ENCODE data around the gene EXTL1.

EXTL1 gene

DNA sequence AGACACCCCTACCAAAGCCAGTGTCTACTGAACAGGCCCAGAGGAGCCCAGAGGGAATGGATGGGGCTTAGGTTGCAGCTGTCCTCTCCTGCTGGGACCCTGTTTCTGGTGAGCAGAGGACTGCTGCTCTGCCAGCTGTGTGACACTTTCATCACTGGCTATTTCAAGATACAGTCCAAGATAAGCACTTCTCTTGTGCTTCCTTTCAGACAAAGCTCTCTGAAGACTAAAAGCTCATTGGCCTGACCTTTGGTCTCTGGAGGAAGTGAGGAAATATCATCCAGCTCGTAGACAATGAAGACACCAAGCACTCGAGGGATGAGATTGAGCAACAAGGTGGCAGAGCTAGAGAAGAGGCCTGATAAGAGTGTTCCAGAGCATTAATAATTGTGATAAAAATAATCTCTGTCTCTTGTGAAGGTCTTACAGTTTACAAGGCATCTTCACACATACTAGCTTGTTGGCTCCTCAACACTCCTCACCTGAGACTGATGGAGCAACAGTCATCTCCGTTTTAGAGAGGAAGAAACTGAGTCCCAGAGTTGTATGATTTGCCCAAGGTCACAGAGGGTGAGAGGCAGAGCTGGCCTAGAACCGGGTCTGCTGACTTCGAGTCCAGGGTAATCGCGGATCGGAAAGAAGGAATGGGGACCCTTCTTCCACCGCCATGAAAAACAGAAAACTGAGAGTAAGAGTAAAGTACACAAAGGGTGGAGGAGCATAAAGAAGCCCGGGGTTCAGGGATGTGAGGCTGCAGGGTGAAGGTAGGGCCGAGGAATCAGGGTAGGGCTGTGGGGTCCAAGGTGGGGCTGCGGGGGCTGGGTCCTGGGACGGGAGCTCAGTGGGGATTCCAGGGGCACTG lies 24.4 kb upstream of the EXTL1 start:
- no peak for DNase-seq (ENCODE audit: low read depth in 3 of 3)

DNA sequence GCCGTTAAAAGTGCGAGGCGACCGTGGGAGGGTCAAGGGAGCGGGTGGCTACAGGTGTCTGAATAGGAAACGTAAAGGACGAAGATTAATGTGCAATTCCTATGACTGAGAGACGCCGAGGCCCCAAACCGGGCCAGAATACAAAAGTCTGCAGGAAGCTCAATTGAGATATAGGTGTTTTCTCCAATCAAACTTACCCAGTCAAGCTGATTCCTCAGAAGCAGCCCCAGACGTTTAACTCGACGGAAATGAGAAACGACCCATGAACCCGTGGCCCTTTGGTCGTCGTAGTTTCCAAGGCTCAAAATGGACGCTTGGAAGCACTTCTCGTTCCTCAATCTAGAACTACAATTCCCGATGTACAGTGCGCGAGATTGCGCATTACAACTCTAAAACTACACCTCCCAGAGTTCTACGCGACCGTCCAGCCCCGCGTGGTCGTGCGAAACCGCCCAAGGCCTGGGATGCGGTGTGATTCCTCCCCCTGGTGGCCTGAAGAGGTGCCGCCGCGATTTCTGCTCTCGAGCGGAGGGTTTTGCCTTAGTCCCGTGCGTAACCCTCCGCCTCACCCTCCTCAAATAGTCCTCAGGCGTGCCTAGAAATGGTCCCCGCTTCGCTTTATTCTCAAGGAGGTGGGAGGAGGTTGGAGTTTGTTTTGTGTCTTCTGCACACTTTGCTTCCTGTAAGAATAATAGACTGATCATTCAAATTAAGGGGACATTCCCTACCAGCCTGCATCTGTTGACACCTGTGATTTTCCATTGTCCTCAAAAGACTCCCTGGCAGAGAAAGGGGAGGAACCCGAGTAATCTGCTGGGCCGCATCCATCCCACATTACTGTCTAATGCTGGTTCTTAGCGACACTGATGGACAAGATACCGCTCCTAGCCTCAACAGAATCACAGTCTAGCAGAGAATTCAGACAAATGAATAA lies 23.5 kb upstream of the EXTL1 start, which contains the start of gene PAFAH2:
TSS of gene PAFAH2 (minus strand) at position 236 of the 934 bp plus-strand sequence. CDS start 7,247 bp downstream, outside the sequence.
- peak; percentile 87 to 95 (median 91) for DNase-seq (ENCODE audit: low read depth in 3 of 3)

DNA sequence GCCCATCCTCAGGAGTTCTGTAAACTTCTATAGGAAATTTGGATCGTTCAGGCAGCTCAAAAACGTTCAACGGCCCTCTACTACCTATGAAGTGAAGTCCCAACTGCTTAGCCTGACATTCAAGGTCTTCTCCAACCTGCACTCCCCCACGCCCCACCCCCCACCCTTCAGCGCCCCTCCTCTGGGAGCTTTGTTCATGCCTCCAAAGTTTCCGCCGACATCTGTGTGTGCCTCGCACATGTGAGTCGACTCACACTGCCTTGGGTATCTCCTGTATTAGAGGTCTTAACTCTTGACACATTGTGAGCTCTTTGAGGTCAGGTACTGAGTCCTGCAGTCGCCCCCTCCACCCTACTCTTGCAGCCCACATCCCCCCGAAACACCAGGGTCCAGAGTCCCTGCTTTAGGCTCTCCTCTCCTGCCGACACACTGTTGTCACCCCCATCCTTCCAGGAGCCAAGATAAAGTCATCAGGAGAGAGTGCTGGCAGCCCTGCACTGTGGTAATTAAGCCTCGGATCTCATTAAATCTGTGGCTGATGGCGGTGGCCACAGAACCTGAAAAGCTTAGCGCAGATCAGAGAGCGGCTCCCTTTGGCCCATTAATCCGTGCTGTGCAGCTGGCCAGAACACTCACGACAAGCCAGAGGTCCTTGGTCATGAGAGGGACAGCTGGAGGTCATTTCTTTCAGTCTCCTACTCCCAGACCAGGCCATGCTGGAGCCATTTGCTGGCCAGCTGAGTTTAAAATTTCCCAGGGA lies 22.4 kb upstream of the EXTL1 start:
- DNase-seq (ENCODE audit: low read depth in 3 of 3), result no peak

DNA sequence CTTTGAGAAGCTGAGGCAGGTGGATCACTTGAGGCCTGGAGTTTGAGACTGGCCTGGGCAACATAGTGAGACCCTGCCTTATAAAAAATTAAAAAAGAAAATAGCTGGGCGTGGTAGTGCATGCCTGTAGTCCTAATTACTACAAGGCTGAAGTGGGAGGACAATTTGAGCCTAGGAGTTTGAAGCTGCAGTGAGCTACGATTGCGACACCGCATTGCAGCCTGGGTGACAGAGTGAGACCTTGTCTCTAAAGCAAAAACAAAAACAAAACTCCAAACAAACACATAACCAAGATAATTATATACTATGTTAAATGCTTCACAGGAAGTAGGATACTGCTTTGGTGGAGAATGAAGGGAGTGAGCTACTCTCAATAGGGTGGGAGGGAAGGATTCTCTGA lies 18.3 kb upstream of the EXTL1 start:
- DNase-seq (ENCODE audit: low read depth in 3 of 3), result no peak

DNA sequence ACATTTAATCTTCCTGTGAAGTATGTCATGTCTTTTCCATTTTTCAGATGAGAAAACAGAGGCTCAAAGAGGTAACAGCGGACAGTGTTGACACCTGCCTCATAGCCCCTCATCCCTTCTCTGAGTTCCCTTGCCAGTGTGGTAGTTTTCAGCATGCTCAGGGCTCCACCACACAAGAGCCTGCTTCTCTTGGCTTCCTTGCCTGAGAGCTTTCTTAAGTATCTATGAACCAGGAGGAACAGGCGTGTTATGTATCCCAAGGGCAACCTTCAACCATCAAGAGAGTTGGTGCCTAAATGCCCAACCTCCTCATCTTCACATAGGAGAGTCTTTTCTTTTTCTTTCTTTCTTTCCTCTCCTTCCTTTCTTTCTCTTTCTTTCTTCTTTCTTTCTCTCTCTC lies 17.8 kb upstream of the EXTL1 start:
- DNase-seq (ENCODE audit: low read depth in 3 of 3), result no peak

DNA sequence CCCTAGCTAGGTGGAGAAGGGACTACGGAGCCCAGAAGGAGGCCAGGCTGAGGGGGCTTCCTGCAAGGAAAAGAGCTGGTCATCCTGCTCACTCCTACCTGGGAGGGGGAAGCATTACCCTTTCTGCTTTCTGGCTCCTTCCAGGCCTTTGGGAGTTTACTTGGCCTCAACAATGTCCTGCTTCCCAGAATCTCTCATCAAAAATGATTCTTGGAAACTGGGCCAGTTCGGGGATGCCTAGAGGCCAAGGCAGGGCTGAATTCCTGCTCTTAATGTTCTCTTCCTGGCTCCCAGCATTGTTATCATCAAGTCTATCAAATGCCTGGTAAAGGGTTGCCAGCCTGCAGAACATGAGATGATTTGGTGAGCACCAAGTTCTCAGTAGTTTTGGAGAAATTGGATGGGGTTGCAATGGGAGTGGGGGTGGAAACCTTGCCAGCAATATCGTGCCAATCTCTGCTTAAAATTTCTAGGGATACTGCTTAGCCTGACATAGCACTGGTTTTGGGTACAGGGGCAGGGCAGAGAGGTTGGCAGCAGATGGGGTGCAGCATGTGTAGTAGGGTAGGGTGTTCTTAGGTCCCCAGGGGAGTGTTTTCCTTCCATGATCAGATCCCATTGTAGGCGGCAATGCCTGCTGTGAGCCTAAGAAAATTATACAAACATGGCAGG lies 16.0 kb upstream of the EXTL1 start:
- DNase-seq (ENCODE audit: low read depth in 3 of 3), result no peak

DNA sequence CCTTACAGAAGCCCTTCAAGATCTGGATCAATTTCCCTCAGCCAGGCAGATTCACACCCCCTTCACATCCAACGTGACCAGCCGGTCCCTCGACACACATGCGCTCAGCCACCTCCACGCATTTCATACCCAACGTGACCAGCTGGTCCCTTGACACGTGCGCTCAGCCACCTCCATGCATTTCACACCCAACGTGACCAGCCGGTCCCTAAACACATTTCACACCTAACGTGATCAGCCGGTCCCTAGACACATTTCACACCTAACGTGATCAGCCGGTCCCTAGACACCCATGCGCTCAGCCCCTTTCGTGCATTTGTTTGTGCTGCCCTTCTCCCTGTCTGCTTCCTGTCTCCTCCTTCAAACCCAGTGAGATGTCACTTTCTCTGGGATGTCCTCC lies 14.9 kb upstream of the EXTL1 start:
- DNase-seq (ENCODE audit: low read depth in 3 of 3), result no peak

DNA sequence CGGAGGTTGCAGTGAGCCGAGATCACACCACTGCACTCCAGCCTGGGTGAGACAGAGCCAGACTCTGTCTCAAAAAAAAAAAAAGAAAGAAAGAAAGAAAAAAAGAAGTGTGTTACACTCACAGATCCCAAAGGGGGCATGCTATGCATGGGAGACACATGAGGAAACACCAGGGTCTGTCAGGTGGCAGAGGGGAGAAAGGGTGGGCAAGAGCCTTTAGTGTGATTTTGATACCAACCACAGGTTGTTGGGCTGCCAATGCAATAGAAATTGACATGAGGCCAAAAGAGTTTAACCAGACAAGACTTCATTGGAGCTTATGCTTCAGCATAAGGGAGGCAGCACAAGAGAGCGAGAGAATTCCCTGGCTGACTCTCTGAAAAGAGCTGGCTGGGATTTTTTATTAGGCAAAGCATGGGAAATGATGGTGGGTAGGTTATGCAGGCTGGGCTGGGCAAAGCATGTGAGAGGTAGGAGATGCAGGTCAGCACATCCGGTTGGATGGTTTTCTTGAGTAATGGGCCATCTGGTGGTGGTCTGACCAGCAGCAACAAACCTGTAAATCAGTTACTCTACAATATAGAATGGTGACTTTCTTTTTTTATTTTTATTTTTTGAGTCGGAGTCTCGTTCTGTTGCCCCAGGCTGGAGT lies 11.7 kb upstream of the EXTL1 start:
- no peak for DNase-seq (ENCODE audit: low read depth in 3 of 3)

DNA sequence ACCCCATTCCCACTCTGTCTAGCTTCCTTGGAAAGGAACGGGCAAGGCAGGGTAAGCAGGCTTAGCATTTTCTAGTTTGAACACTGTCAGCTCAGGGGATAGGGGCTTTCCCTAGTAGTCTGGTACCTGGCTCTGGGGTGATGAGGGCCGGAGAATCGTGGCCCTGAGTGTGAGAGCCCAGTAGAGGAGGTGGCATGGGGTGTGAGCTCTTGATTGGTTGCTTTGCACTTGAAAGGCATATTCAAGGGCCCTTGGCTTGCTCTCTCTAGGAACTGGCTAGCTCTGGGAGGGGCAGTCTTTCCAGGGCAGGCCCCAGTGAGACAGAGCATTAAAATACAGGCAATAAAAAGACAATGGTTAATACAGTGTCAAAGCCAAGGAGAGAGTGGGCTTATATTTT lies 10.8 kb upstream of the EXTL1 start:
- no peak for DNase-seq (ENCODE audit: low read depth in 3 of 3)

DNA sequence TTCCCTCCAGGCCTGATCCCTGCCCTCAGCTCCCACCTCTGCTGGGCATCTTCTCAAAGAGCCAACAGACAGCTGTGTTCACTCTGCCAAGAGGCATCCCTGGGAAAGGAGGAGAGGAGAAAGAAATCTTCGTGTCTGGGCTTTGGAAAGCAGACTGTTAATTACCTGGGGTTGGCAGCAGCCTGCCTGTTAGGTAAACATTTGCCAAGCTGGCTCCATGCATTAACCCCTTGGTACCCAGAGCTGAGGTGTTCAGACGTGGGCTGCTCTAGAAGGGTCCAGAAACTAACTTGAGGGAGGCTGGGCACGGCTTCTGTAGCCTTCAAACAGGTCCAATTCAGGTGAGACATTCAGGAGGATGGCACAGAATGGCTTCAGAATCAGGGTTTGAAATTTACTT lies 8.7 kb upstream of the EXTL1 start:
- DNase-seq (ENCODE audit: low read depth in 3 of 3), result no peak

DNA sequence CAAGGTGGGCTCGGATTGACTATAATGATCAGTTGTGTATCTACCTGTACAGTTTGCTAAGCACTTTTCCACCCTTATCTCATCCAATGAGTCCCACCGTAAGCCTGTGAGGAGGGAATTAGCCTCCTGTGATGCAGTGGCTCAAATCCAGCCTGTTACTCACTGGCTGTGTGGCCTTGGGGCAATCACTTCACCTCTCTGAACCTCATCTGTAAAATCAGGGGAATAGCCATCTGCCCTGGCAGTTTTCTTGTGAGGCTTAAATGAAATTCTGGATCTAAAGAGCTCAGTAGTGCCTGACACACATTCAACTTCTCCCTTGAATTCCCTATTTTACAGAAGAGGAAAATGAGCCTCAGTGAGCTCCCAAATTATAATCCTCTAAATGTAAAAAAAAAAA lies 7.4 kb upstream of the EXTL1 start:
- no peak for DNase-seq (ENCODE audit: low read depth in 3 of 3)

DNA sequence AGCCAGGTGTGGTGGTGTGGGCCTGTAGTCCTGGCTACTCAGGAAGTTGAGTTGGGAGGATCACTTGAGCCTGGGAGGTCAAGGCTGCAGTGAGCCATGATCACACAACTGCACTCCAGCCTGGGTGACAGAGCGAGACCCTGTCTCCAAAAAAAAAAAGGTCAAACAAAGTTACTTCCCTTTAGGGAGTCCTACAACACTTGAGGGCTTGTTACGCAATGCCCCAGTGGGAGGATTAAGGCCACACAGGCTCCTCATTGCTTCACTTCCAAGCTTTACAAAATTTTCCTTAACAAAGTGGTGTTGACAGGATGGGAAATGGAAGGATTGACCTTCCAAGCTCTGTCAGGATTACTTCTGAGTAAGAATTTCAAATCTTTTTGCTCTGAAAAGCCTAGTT lies 6.2 kb upstream of the EXTL1 start:
- DNase-seq (ENCODE audit: low read depth in 3 of 3), result no peak

DNA sequence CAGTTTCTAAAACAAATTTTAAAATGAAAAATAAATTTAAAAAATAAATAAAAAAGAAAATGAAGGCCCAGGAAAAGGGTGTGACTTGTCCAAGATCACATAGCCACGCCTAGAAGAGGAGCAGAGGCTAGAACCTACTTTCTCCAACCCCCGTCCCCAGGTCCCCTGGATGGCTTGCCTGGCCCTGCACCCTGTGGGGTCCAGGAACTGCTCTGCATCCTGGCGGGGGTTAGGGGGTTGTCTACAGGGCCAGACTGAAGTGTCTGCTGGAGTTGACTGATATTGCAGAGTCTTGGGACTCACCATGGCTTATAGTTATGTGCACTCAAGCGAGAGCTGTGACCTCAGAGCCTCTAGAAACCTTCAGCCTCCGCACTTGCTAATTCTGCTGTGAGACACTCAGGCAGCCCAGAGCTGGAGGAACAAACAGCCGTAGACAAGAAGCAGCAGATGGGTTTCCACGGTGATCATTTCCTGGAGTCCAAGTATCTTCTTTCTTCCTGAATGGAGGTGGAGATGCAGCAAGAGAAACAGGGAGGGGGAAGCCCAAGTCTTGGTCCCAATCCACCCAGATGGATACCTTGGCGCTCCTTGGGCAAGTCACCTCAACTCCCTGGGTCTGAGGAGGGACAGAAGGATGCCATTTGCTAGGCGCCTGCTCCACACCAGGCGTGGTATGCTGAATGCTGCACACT lies 5.2 kb upstream of the EXTL1 start:
- no peak for DNase-seq (ENCODE audit: low read depth in 3 of 3)

DNA sequence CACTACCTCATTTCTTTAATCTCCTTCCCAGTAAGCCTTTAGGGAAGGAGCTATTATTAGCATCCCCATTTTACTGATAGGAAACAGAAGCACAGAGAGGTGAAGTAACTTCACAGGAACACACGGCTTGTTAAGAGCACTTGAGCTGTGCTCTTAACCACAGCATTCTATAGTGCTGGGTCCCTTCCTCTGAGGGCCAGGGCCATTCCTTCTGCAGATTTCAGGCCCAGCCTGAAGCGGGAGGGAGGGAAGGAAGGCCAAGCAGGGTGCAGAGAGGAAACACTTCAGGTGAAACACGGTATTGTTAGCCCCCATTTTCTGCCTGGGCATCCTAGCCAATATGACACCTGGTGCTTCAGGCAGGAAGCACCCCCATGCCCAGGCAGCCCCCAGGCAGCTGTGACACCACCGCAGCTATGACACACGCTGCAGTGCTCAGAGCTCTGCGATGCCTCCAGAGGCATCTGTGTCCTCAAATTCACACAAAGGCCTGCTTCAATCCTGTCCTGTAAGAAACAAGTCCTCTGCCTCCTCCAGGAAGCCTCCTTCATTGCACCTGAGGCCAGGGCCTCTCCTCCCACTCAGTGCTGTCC lies 4.5 kb upstream of the EXTL1 start:
- no peak for DNase-seq (ENCODE audit: low read depth in 3 of 3)

DNA sequence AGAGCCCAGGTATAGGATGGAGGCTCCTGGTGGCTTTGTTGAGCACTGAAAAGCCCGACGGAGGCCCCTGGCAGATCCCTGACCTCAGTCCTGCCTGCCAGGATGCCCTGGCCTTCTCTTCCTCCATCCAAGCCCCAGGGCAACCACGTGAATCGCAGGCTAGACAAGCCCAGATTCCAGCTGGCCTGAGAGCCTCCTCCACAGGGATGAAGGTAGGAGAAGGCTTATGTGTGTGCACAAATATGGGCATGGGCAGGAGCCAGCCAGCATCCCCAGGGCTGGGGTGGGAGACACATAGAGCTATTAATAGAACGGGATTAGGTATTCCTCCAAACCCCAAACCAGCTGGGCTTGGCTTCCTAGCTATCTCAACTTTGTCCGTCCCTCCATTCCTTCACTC lies 4.0 kb upstream of the EXTL1 start:
- no peak for DNase-seq (ENCODE audit: low read depth in 3 of 3)

DNA sequence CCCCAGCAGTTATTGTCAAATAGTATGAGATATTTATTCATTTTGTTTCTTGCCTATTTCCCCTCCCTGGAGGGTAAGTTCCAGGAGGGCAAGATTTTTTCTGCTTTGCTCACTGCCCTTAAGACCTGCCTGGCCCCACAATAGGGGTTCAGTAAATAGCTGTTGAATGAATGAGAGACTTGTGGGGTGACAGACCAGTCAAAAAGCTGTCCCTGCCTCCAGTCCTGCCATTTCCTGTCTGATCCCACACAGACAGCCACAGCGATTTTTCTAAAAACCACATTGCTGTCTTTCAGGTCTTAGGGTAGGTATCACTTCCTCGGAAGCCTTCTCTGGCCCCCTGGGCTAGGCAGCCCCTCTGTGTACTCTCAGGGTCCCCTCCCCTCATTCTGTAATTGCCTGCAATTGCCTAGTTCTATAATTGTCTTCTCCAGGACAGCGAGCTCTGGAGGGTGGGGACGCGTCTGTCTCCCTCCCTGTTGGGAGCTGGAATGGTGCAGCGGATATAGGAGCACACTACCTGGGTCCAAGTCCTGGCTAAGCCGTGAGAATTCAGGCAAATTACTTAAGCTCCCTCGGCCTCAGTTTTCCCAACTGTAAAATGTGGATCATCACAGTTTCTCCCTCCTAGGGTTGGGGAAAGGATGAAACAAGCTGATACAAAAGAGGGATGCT lies 1.8 kb upstream of the EXTL1 start:
- DNase-seq (ENCODE audit: low read depth in 3 of 3), result no peak

DNA sequence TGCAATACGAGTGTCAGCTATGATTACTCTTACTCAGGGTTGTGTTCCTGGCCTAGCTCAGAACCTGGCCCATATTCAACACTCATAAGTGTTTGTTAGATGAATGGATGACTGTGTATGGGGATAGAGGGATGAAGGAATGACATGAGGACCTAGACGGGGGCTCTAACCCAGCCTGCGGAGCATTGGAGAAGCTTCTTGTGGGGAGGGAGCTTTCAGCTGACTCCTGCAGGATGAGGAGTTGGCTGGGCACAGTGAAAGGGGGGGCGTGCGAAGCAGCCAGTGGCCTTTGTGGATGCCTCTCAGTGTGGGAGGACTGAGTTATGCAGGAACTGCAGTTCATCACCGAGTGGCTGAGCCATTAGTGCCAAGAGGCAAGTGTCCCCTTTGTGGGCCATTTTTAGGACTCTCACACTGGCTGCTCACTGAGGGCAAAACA lies 1.2 kb upstream of the EXTL1 start:
- no peak for DNase-seq (ENCODE audit: low read depth in 3 of 3)

DNA sequence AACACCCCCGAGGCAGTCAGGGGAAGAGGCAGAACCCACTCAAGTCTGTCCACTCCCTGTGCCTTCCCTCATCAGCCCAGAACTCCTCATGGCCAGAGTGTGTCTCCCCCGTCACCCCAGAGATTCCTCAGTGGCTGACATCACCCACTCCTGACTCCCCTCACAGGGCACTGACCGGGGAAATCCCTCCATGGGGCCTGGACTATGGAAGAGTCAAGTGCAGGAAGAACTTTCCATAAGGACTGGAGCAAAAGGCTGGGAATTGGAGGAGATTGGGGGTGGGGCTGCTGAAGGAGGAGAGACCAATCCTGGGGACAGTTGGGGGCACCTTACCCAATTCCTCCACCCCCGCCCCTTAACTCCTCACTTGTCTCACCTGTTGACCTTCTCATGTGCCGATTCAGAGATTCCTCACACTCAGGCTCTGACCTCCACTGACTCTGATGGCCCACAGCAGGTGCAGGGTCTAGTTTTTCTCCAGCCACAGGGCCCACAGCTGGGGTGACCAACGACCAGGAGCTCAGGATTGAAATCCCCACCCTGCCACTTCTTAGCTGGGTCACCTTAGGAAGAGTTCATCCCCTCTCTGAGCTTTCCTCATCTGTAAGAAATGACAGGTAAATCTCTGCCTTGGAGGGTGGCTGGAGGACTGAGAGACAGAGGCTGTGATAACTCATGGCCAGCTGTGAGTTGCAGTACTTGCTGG lies 481 bp upstream of the EXTL1 start:
- DNase-seq (ENCODE audit: low read depth in 3 of 3), result no peak

DNA sequence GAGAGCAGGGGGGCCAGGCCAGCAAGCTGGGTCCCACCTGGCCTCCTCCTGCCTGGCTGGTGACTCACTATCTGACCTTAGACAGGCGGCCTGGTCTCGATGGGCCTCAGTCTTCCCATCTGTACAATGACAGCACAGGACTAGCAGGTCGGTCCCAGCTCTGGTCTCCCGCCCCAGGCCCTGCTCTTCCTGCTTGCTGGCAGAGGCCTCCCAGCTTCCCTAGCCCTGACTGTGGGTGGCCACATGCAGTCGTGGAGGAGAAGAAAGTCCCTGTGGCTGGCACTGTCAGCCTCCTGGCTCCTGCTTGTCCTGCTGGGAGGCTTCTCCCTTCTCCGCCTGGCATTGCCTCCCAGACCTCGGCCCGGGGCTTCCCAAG lies 817 bp downstream of the EXTL1 start:
- no peak for DNase-seq (ENCODE audit: low read depth in 3 of 3)

Measured in stimulated activated CD4-positive, alpha-beta T cell treated with anti-CD3 and anti-CD28 coated beads, TNF-alpha, amount 100 ng/mL, for 48 hours (primary cell).